Measurements from ENCODE around the gene HOXA3. TPM values are rescaled to one million over a fixed set of nuclear protein-coding genes. Genes with fewer than 3 reads are reported as not detected.

Gene HOXA3
- total RNA-seq, 1 experiment from 2014 or later = not detected

GRCh38 chr7:27176524-27176845 is 24.1 kb upstream of the HOXA3 start:
- peaks cover 99% of the 10 kb centered on the region for H3K27me3 ChIP-seq (ENCODE audit: insufficient read depth, low read length)

More at GRCh38 chr7:27176524-27176845, 24.1 kb upstream of the HOXA3 start:
- Histone ChIP-seq H4K5ac (ENCODE audit: insufficient read length, low read depth, low read length) (no peak overlapping the region), H2BK120ac (ENCODE audit: low read depth, low read length, poor library complexity, severe bottlenecking) (no peak overlapping the region), H2BK20ac (ENCODE audit: low read depth, low read length, poor library complexity, severe bottlenecking) (no peak overlapping the region), H3K23me2 (ENCODE audit: insufficient read length, low read depth, low read length, poor library complexity, severe bottlenecking) (no peaks in the 10 kb centered on the region), H4K91ac (ENCODE audit: insufficient read length, low read depth, low read length) (no peak overlapping the region), H3K56ac (ENCODE audit: insufficient read length, low read depth, low read length) (no peak overlapping the region), H4K8ac (replicated peaks; ENCODE audit: insufficient read length, low read depth, low read length) (no peak overlapping the region), H3K9ac (ENCODE audit: extremely low read depth, insufficient read length, low read length) (no peak overlapping the region), H3K27ac (ENCODE audit: insufficient read length, low read depth, low read length) (no peak overlapping the region), H3K4me2 (ENCODE audit: insufficient read depth, insufficient read length, low read length) (no peak overlapping the region), H3K79me2 (ENCODE audit: insufficient read depth, low read length) (no peaks in the 10 kb centered on the region), H3K4me1 (ENCODE audit: insufficient read depth, low read length) (no peaks in the 10 kb centered on the region), H3T11ph (ENCODE audit: low read length) (no peak overlapping the region), H3K23ac (ENCODE audit: insufficient read length, low read depth, low read length) (no peak overlapping the region), H2AFZ (ENCODE audit: low read length) (no peak overlapping the region), H2BK5ac (ENCODE audit: insufficient read length, low read length) (no peak overlapping the region), H2BK12ac (ENCODE audit: insufficient read length, low read depth, low read length) (no peak overlapping the region), H3K4ac (ENCODE audit: low read depth, low read length) (no peak overlapping the region), H3K18ac (ENCODE audit: insufficient read length, low read depth, low read length) (no peak overlapping the region), H3K14ac (ENCODE audit: insufficient read depth, low read length) (no peak overlapping the region), H3K9me3 (ENCODE audit: control insufficient read depth, low read depth, low read length) (no peaks in the 10 kb centered on the region), H4K20me1 (ENCODE audit: control insufficient read depth, insufficient read depth, insufficient read length) (no peaks in the 10 kb centered on the region), H2BK15ac (ENCODE audit: low read depth, low read length) (no peak overlapping the region), H3K79me1 (ENCODE audit: insufficient read depth, low read depth, low read length, poor library complexity, severe bottlenecking) (no peaks in the 10 kb centered on the region), H2AK5ac (ENCODE audit: insufficient read length, low read length) (no peak overlapping the region)
- no CpG with 5 or more reads among the region's 3 CpGs for WGBS (ENCODE audit: extremely low coverage, insufficient read length, low lambda C conversion rate)
- TF ChIP-seq CTCF (conservative IDR thresholded peaks at IDR 0.05) = no peak
- DNase-seq = no peak
- Mint-ChIP-seq H3K27me3 (ENCODE audit: low read depth) (peaks cover 98% of the 10 kb centered on the region), H3K4me3 (no peak overlapping the region), H3K9me3 (peaks cover 6 to 19% of the 10 kb centered on the region in 2 experiments; a peak in 4 of 5 replicates), H3K27ac (no peak overlapping the region), H3K36me3 (ENCODE audit: insufficient read depth in 1 of 3, low read depth in 3 of 3) (no peaks in the 10 kb centered on the region; a peak in 2 of 7 replicates), H3K4me1 (peaks cover 3 to 9% of the 10 kb centered on the region in 2 experiments)

Measured in H9 (cell line).